Lower leg skin (tissue), 3 donors: ENCODE measurements around the gene IFI30.

Source experiments
- CTCF ChIP-seq, 3 donors: fragments of 450-650 bp; IDR thresholded peaks; one replicate each; pipeline ENCODE4 v1.5.1; 2016; ENCODE audit warnings: antibody characterized with exemption in 3 of 3, mild to moderate bottlenecking in 3 of 3, moderate library complexity in 2 of 3
- POLR2A ChIP-seq, 2 donors: fragments of 450-650 bp; IDR thresholded peaks; one replicate each; pipeline ENCODE4 v1.6.1; 2016 to 2017; ENCODE audit warnings: antibody characterized with exemption in 2 of 2, mild to moderate bottlenecking in 1 of 2, moderate library complexity in 1 of 2

DNA sequence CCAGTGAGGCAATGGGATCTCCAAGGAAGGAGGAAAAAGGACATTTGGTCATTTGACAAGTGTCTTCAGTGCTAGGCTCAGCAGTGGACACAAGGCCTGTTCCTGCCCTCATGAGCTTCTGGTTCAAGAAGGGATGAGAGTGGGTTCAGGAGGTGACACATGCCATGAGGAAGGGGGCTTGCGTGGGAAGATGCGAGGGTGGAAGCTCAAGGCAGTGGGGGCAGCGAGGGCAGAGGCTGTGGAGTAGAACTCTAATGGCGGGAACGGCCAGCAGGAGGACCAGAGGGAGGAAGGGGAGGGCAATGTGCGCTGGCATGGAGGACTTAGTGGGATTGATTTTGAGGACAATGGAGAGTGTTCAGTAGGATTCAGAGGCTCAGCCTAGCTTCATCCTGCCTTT, 17.3 kb upstream of the IFI30 start:
- TF ChIP-seq CTCF (IDR thresholded peaks at IDR 0.05) = no peak
- TF ChIP-seq POLR2A (IDR thresholded peaks at IDR 0.05) = no peak
